OCI-LY1 (cell line): ENCODE data around the gene MAN1A1.

Source experiments
- EZH2 ChIP-seq: fragments of 200-600 bp; sonication (generic), shearing (Covaris generic); IDR thresholded peaks from 2 replicates; pipeline ENCODE4 v1.8.0; 2017; ENCODE audit warnings: borderline replicate concordance, mixed run types, mild to moderate bottlenecking, antibody characterized with exemption, low read length, moderate library complexity, mixed read lengths
- TF ChIP-seq, protein P1 (sequence below): fragments of 200-600 bp; sonication (generic), shearing (Covaris generic); IDR thresholded peaks from 2 replicates; pipeline ENCODE4 v1.5.1; 2017; ENCODE audit warnings: mild to moderate bottlenecking, antibody characterized with exemption, low read length, moderate library complexity, mixed read lengths

DNA sequence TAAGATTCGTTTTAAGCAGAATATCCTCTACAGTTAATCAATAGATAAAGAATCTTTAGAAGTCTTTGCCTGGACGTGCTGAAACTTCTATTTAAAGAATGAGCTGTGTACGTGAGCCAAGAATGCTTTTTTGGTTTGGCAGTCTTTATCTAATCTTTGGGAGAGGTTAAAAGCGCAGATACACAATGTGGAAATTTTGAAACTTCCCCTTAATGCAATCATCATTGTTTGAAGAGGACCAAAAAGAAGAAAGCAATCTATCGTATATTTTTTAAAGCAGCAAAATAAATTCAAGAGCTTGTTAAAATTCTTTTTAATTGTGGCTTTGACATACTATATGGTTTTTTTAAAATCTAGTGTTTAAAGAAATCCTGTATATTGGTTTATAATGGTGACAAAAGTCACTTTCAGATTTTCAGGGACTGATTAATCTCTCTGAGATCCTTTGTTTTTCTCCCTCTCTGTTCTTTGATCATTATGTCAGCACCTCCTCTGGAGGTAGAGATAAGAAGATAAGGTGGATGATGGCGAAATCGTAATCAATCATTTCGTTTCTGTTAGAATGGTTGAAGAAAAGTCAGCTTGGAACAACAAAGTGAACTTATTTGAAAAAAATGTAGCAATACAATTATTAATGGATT, 179.0 kb downstream of the MAN1A1 start:
- TF ChIP-seq, protein P1, sequence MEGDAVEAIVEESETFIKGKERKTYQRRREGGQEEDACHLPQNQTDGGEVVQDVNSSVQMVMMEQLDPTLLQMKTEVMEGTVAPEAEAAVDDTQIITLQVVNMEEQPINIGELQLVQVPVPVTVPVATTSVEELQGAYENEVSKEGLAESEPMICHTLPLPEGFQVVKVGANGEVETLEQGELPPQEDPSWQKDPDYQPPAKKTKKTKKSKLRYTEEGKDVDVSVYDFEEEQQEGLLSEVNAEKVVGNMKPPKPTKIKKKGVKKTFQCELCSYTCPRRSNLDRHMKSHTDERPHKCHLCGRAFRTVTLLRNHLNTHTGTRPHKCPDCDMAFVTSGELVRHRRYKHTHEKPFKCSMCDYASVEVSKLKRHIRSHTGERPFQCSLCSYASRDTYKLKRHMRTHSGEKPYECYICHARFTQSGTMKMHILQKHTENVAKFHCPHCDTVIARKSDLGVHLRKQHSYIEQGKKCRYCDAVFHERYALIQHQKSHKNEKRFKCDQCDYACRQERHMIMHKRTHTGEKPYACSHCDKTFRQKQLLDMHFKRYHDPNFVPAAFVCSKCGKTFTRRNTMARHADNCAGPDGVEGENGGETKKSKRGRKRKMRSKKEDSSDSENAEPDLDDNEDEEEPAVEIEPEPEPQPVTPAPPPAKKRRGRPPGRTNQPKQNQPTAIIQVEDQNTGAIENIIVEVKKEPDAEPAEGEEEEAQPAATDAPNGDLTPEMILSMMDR = no peak
- TF ChIP-seq EZH2 = no peak
